GM21381 (cell line): ENCODE measurements around the gene CUL5.
A peak's percentile ranks its signal among the peaks of the same experiment; 100 is the strongest.

Experiments
- ATAC-seq: cut with Tn5 transposase; IDR thresholded peaks from one replicate; pipeline ENCODE4 v1.9.1; 2021; ENCODE audit warnings: mild to moderate bottlenecking, moderate library complexity; ENCODE audit not compliant: unreplicated experiment

CUL5 gene

GRCh38 chr11:108008656-108009496 lies at the start of gene CUL5:
TSS of gene CUL5 (plus strand) at chr11:108008898. CDS start at chr11:108009349, 451 bp downstream.
- peak; percentile 89 for ATAC-seq

DNA sequence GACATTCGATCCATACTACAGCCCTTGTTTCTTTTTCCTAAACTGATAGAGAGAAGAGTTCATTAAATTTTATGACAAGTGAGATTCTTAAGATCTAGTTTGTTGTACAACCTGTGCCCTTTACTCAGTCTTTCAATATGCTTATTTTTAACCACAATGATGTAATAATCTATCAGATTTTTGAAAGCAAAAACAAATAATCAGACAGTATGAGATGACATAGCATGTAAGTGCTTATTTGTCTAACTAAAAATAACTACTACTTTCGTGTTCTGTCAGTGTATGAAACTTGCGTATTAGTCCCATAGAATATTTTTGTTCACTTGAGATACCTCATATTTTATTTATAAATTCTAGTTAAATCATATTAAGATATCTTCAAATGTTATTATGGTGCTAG lies 47.2 kb upstream of the CUL5 start:
- no peak for ATAC-seq

DNA sequence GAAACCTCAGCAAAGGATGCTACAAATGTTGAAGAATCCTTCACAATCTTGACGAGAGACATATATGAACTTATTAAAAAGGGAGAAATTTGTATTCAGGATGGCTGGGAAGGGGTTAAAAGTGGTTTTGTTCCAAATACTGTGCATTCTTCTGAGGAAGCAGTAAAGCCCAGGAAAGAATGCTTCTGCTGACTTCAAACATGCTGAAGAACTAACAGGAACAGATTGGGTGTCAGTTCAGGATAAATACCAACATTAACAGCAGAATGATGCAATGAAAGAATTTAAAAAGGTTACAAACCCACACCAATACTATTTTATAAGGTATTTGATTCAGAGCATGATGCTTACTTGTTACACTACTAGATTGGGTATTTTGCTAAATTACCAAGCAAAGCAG lies 46.5 kb upstream of the CUL5 start:
- ATAC-seq: no peak

DNA sequence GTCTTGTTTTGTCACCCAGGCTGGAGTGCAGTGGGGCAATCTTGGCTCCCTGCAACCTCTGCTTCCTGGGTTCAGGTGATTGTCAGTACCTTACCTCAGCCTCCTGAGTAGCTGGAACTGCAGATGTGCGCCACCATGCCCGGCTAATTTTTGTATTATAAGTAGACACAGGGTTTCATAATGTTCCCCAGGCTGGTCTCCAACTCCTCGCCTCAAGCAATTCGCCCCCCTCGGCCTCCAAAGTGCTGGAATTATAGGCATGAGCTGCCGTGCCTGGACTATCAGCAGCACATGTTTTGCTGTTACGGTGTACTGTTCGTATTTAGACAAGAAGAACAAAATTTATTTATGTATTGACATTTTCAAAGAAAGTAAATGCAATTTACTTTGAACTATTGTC lies 45.6 kb upstream of the CUL5 start:
- ATAC-seq: no peak

- ATAC-seq: no peak
Observed at GRCh38 chr11:107969219-107969618, 39.5 kb upstream of the CUL5 start.

- no peak for ATAC-seq
Observed at GRCh38 chr11:107970049-107970448, 38.6 kb upstream of the CUL5 start.

DNA sequence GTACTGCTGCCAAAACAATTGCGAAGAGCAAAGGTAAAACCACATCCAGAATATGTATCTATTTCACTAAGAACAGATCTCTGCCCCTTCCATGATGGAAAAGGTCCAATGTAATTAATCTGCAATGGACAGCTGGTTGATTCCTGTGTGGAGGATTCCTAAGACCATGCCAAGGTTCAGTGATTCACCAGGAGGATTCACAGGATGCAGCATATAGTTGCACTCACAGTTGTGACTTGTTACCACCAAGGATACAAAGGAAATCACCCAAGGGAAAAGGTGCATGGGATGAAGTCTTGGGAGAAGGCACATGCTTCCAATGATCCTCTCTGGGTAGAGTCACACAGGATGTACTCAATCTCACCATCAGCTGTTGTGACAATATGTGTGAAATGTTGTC lies 35.1 kb upstream of the CUL5 start:
- ATAC-seq: no peak

- ATAC-seq: no peak
Observed at GRCh38 chr11:107988397-107989158, 20.1 kb upstream of the CUL5 start.

DNA sequence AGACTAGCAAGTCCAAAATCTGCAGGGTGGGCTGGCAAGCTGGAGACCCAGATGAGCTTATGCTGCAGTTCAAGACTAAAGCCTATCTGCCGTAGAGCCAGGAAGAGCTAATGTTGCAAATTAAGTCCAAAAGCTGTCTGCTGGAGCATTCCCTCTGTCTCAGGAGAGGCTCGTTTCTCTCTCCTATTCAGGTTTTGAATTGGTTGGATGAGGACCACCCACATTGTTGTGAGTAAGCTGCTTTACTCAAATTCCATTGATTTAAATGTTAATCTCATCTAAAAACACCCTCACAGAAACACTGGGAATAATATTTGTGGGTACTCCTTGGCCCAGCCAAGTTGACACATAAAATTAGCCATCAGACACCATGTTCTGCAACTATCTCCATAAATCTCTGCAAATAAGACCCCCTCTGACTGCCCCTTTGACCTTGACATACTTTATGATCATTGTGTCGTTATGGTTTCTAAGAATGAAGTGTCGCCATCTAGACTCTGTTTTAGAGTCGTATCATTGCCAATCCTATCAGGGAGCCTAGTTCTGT lies 16.8 kb upstream of the CUL5 start:
- ATAC-seq: no peak

DNA sequence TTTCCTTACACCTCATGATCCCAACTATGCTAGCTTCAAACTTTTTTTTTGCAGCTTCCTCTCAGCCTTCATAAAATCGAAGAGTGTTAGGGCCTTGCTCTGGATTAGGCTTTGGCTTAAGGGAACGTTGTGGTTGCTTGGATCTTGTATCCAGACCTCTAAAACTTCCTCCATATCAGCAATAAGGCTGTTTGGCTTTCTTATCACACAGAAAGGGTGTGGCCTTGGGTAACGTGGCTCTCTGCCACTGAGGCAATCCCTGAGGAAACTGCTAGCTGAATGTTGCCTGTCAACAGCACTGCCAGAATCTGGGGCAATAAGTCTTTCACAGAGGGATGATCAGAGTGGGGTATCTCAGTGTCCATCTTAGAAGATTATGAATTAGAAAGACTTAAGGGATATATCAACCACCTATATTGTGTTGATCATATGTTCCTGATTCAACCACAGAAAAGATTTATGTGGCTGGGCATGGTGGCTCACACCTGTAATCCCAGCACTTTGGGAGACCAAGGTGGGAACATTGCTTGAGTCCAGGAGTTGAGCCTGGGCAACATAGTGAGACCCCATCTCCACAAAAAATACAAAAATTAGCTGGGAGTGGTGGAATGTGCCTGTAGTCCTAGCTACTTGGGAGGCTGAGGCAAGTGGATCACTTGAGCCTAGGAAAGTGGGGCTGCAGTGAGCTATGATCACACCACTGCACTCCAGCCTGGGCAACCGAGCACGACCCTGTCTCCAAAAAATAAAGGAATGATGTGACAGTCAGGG lies 12.5 kb upstream of the CUL5 start:
- ATAC-seq: no peak

- no peak for ATAC-seq
Observed at GRCh38 chr11:107998761-107999160, 9.9 kb upstream of the CUL5 start.

GRCh38 chr11:107999759-108000455 lies 8.8 kb upstream of the CUL5 start:
- peak; percentile 98 for ATAC-seq

GRCh38 chr11:108002476-108002875 lies 6.2 kb upstream of the CUL5 start:
- no peak for ATAC-seq

GRCh38 chr11:108003623-108004022 lies 5.1 kb upstream of the CUL5 start:
- no peak for ATAC-seq

GRCh38 chr11:108007819-108008218 lies 879 bp upstream of the CUL5 start:
- ATAC-seq: no peak

- peak; percentile 7 for ATAC-seq
Observed at GRCh38 chr11:108009497-108010370, 1.0 kb downstream of the CUL5 start.

DNA sequence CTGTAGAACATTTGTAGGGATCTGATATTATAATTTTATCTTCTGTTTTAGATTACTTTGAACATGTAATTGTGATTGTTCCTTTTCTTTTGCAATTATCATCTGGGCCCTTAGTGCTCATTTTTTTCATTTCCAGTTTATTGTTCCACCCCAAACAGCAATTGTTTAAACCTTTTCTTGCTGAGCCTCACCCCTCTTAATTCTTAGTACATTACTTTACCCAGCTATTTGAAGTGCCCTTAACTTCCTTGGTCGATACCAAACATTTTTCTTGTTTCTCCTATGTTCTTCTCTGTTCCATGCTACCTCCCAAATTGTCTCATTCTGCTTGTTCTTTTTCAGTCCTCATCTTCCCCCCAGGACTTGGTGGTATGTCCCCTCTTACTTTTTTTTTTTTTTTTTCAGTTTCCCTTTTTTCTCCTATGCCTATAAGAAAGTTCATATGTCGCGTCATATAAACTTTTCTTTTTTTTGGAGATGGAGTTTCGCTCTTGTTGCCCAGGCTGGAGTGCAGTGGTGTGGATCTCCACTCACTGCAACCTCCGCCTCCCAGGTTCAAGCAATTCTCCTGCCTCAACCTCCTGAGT lies 3.5 kb downstream of the CUL5 start:
- no peak for ATAC-seq

DNA sequence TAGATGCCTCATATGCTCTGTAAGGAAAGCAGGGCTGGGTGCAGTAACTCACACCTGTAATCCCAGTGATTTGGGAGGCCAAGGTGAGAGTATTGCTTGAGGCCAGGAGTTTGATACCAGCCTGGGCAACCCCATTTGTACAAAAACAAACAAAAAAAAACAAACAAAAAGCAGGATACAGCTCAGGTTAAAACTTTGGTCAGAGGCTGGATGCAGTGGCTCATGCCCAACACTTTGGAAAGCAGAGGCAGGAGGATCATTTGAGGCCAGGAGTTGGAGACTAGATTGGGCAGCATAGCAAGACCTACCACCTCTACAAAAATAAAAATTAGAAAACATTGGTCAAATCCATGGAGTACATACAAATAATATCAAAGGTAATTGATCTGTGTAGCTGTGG lies 7.9 kb downstream of the CUL5 start:
- ATAC-seq: no peak

- no peak for ATAC-seq
Observed at GRCh38 chr11:108018708-108019107, 10.0 kb downstream of the CUL5 start.
